Activated naive CD8-positive, alpha-beta T cell treated with anti-CD3 and anti-CD28 coated beads, Interleukin-2, amount 10 ng/mL, durations not matched to agents 7 days and 5 days (primary cell): Measurements from ENCODE around the gene SYNPO. TPM values are rescaled to one million over a fixed set of nuclear protein-coding genes. Genes with fewer than 3 reads are reported as not detected.

Experiments used
- ATAC-seq: fragments of 150-1000 bp; cut with Tn5 transposase; one replicate; pipeline ENCODE4 v1.10.0; 2021; ENCODE audit warnings: low read depth, moderate library complexity
- POLR2A ChIA-PET: fragments of 350-600 bp; sonication (Branson Sonifier 250); formaldehyde crosslinking; loops from one replicate; lab custom pipeline; 2021; ENCODE audit warnings: antibody characterized with exemption; lab: Charles Lee
- DNase-seq: peaks from one replicate; pipeline ENCODE4 v3.0.0; 2021
- H3K27ac Mint-ChIP-seq: one replicate; pipeline ENCODE4 v1.8.0; 2022; ENCODE audit warnings: mild to moderate bottlenecking, mixed read lengths
- H3K27me3 Mint-ChIP-seq: one replicate; pipeline ENCODE4 v1.8.0; 2022; ENCODE audit warnings: mild to moderate bottlenecking, moderate library complexity, mixed read lengths
- H3K36me3 Mint-ChIP-seq: one replicate; pipeline ENCODE4 v1.8.0; 2021; ENCODE audit warnings: mild to moderate bottlenecking, mixed read lengths
- H3K4me1 Mint-ChIP-seq: one replicate; pipeline ENCODE4 v1.8.0; 2021; ENCODE audit warnings: mixed read lengths
- H3K4me3 Mint-ChIP-seq: one replicate; pipeline ENCODE4 v1.8.0; 2022; ENCODE audit warnings: mild to moderate bottlenecking, moderate library complexity, mixed read lengths
- H3K9me3 Mint-ChIP-seq: one replicate; pipeline ENCODE4 v1.8.0; 2021; ENCODE audit warnings: mixed read lengths
- total RNA-seq, 2 experiments: library from RNA; stranded (reverse); gene quantifications; one replicate each; pipeline ENCODE4 v1.2.3, GENCODE V29; 2021

The SYNPO gene
- total RNA-seq, result under 1 TPM; 0.25 to 0.28 TPM

GRCh38 chr5:150640311-150641005, at the start of gene SYNPO:
Gene SYNPO, plus strand, starts transcription at chr5:150640660. Its CDS starts 7,616 bp downstream, at chr5:150648276.
- Mint-ChIP-seq H3K9me3 (no peaks in the 10 kb centered on the region), H3K4me1 (no peaks in the 10 kb centered on the region), H3K36me3 (no peaks in the 10 kb centered on the region), H3K27me3 (peaks cover 33% of the 10 kb centered on the region), H3K4me3 (no peak within 1 kb of the TSS), H3K27ac (no peak within 1 kb of the TSS)
- POLR2A ChIA-PET, result no interaction called here
- ATAC-seq (no peak), DNase-seq (no peak)

GRCh38 chr5:150590979-150591695, 49.3 kb upstream of the SYNPO start:
- Mint-ChIP-seq H3K27me3 (no peaks in the 10 kb centered on the region), H3K4me1 (no peaks in the 10 kb centered on the region), H3K27ac (no peak overlapping the region), H3K4me3 (no peak overlapping the region), H3K9me3 (no peaks in the 10 kb centered on the region), H3K36me3 (no peaks in the 10 kb centered on the region)
- DNase-seq (no peak), ATAC-seq (no peak)
- POLR2A ChIA-PET, result no interaction called here

- POLR2A ChIA-PET, result no interaction called here
- Mint-ChIP-seq H3K4me1 (no peaks in the 10 kb centered on the region), H3K36me3 (no peaks in the 10 kb centered on the region), H3K9me3 (no peaks in the 10 kb centered on the region), H3K4me3 (no peak overlapping the region), H3K27ac (no peak overlapping the region), H3K27me3 (no peaks in the 10 kb centered on the region)
- DNase-seq (no peak), ATAC-seq (no peak)
Measured at GRCh38 chr5:150593593-150593992, 46.9 kb upstream of the SYNPO start.

GRCh38 chr5:150593996-150594395, 46.5 kb upstream of the SYNPO start:
- H3K4me3 Mint-ChIP-seq, result no peak overlapping the region
- H3K4me1 Mint-ChIP-seq, result no peaks in the 10 kb centered on the region
- H3K27me3 Mint-ChIP-seq, result no peaks in the 10 kb centered on the region
- no peaks in the 10 kb centered on the region for H3K9me3 Mint-ChIP-seq
- no peak overlapping the region for H3K27ac Mint-ChIP-seq
- POLR2A ChIA-PET, result no interaction called here
- ATAC-seq (no peak), DNase-seq (no peak)
- H3K36me3 Mint-ChIP-seq, result no peaks in the 10 kb centered on the region

GRCh38 chr5:150595466-150596031, 44.9 kb upstream of the SYNPO start:
- Mint-ChIP-seq H3K27ac (no peak overlapping the region), H3K27me3 (no peaks in the 10 kb centered on the region), H3K4me3 (no peak overlapping the region), H3K4me1 (no peaks in the 10 kb centered on the region), H3K9me3 (no peaks in the 10 kb centered on the region), H3K36me3 (no peaks in the 10 kb centered on the region)
- DNase-seq, result no peak
- no peak for ATAC-seq
- POLR2A ChIA-PET, result no interaction called here

GRCh38 chr5:150596313-150596712, 44.1 kb upstream of the SYNPO start:
- Mint-ChIP-seq H3K36me3 (no peaks in the 10 kb centered on the region), H3K4me1 (no peaks in the 10 kb centered on the region), H3K27ac (no peak overlapping the region), H3K27me3 (no peaks in the 10 kb centered on the region), H3K4me3 (no peak overlapping the region), H3K9me3 (no peaks in the 10 kb centered on the region)
- no peak for ATAC-seq
- no peak for DNase-seq
- POLR2A ChIA-PET, result no interaction called here

GRCh38 chr5:150596826-150597225, 43.6 kb upstream of the SYNPO start:
- Mint-ChIP-seq H3K9me3 (no peaks in the 10 kb centered on the region), H3K27ac (no peak overlapping the region), H3K4me3 (no peak overlapping the region), H3K36me3 (no peaks in the 10 kb centered on the region), H3K4me1 (no peaks in the 10 kb centered on the region), H3K27me3 (no peaks in the 10 kb centered on the region)
- ATAC-seq (no peak), DNase-seq (no peak)
- POLR2A ChIA-PET, result no interaction called here

GRCh38 chr5:150598006-150598405, 42.5 kb upstream of the SYNPO start:
- no peak for DNase-seq
- no peak overlapping the region for H3K27ac Mint-ChIP-seq
- no peaks in the 10 kb centered on the region for H3K36me3 Mint-ChIP-seq

GRCh38 chr5:150598821-150599273, 41.6 kb upstream of the SYNPO start:
- no peaks in the 10 kb centered on the region for H3K4me1 Mint-ChIP-seq
- no peaks in the 10 kb centered on the region for H3K9me3 Mint-ChIP-seq
- no peak overlapping the region for H3K4me3 Mint-ChIP-seq
- H3K36me3 Mint-ChIP-seq, result no peaks in the 10 kb centered on the region
- no peak overlapping the region for H3K27ac Mint-ChIP-seq
- DNase-seq (no peak), ATAC-seq (no peak)
- POLR2A ChIA-PET, result interaction anchor here (0.6 kb wide), 1 partner anchor 526 kb away, joined by 4 read pairs; no protein-coding TSS in a partner anchor
- no peaks in the 10 kb centered on the region for H3K27me3 Mint-ChIP-seq

More at GRCh38 chr5:150598006-150598405, 42.5 kb upstream of the SYNPO start:
- Mint-ChIP-seq H3K4me1 (no peaks in the 10 kb centered on the region), H3K9me3 (no peaks in the 10 kb centered on the region), H3K4me3 (no peak overlapping the region), H3K27me3 (no peaks in the 10 kb centered on the region)
- POLR2A ChIA-PET, result no interaction called here
- ATAC-seq, result no peak

GRCh38 chr5:150599281-150599680, 41.2 kb upstream of the SYNPO start:
- ATAC-seq, result no peak
- no peaks in the 10 kb centered on the region for H3K9me3 Mint-ChIP-seq
- no peaks in the 10 kb centered on the region for H3K27me3 Mint-ChIP-seq
- H3K36me3 Mint-ChIP-seq, result no peaks in the 10 kb centered on the region
- no peak for DNase-seq
- no peak overlapping the region for H3K4me3 Mint-ChIP-seq
- no peak overlapping the region for H3K27ac Mint-ChIP-seq
- POLR2A ChIA-PET, result interaction anchor here (0.6 kb wide), 1 partner anchor 526 kb away, joined by 4 read pairs; no protein-coding TSS in a partner anchor
- no peaks in the 10 kb centered on the region for H3K4me1 Mint-ChIP-seq

- Mint-ChIP-seq H3K27ac (no peak overlapping the region), H3K36me3 (no peaks in the 10 kb centered on the region), H3K4me1 (no peaks in the 10 kb centered on the region), H3K27me3 (no peaks in the 10 kb centered on the region), H3K4me3 (no peak overlapping the region), H3K9me3 (no peaks in the 10 kb centered on the region)
- POLR2A ChIA-PET, result no interaction called here
- DNase-seq, result no peak
- ATAC-seq, result no peak
Measured at GRCh38 chr5:150599917-150600511, 40.4 kb upstream of the SYNPO start.

GRCh38 chr5:150600616-150601490, 39.6 kb upstream of the SYNPO start:
- ATAC-seq (no peak), DNase-seq (no peak)
- H3K9me3 Mint-ChIP-seq, result no peaks in the 10 kb centered on the region
- H3K36me3 Mint-ChIP-seq, result no peaks in the 10 kb centered on the region
- H3K4me3 Mint-ChIP-seq, result no peak overlapping the region
- POLR2A ChIA-PET, result no interaction called here
- no peak overlapping the region for H3K27ac Mint-ChIP-seq
- no peaks in the 10 kb centered on the region for H3K4me1 Mint-ChIP-seq
- no peaks in the 10 kb centered on the region for H3K27me3 Mint-ChIP-seq
